Esophagus squamous epithelium (tissue), 5 donors: ENCODE results near the gene METAP2. TPM values are rescaled to one million over a fixed set of nuclear protein-coding genes. Genes with fewer than 3 reads are reported as not detected.

Experiments used
- DNase-seq: peaks from one replicate; lab custom pipeline; 2025; lab: John Stamatoyannopoulos, UW
- H3K27ac ChIP-seq, 4 donors: fragments of 200-600 bp; sonication (generic); one replicate each; pipeline ENCODE4 v1.5.1; 2016 to 2019; ENCODE audit warnings: mild to moderate bottlenecking in 1 of 4
- H3K27me3 ChIP-seq, 4 donors: fragments of 200-600 bp; sonication (generic); 1 replicate in 3 of 4; 2 replicates in 1 of 4; pipeline versions ENCODE4 v1.5.1 to v1.6.0; 2017 to 2021; ENCODE audit warnings: antibody characterized with exemption in 1 of 4
- H3K36me3 ChIP-seq, 3 donors: fragments of 200-600 bp; sonication (generic); one replicate each; pipeline ENCODE4 v1.5.1; 2016 to 2019
- H3K4me1 ChIP-seq, 3 donors: fragments of 200-600 bp; sonication (generic); one replicate each; pipeline ENCODE4 v1.5.1; 2017 to 2019
- H3K4me3 ChIP-seq, 4 donors: fragments of 200-600 bp; sonication (generic); 1 replicate in 3 of 4; 2 replicates in 1 of 4; pipeline ENCODE4 v1.5.1; 2016 to 2019; ENCODE audit warnings: mild to moderate bottlenecking in 2 of 4, moderate library complexity in 1 of 4
- H3K9me3 ChIP-seq, 3 donors: fragments of 200-600 bp; sonication (generic); one replicate each; pipeline ENCODE4 v1.5.1; 2016 to 2019
- POLR2A ChIP-seq, 4 donors: fragments of 450-650 bp; IDR thresholded peaks; one replicate each; pipeline ENCODE4 v1.6.1; 2017; ENCODE audit warnings: antibody characterized with exemption in 4 of 4, mild to moderate bottlenecking in 4 of 4, moderate library complexity in 3 of 4
- WGBS, 2 donors: methylation state at CpG; one replicate each; pipeline ENCODE4 v1.1.5; 2018; 5-methylcytosine and 5-hydroxymethylcytosine counted together
- intact Hi-C: fragments of 100-400 bp; cut with DNase I; formaldehyde crosslinking; loops from one replicate; pipeline ENCODE4 v1.15.0; 2022
- total RNA-seq, 4 donors: library from RNA; depleted of rRNA; stranded (reverse); fragments of >200 nt; gene quantifications; one replicate each; pipeline ENCODE4 v1.1.0, GENCODE V29; 2016
- TF ChIP-seq, protein P1 (sequence below), 6 experiments: fragments of 450-650 bp in 4 of 6; fragments of 200-600 bp in 2 of 6; sonication (generic) in 2 of 6; IDR thresholded peaks; one replicate each; pipeline ENCODE4 v1.5.1; 2016 to 2019; ENCODE audit warnings: antibody characterized with exemption in 6 of 6, mild to moderate bottlenecking in 4 of 6, moderate library complexity in 4 of 6
- donor health status: DM: yes; HTN: yes; CAD: no.

METAP2 gene
- total RNA-seq, 4 donors from 2014 or later, result 52.1 to 83.1 (median 62.1) TPM

DNA sequence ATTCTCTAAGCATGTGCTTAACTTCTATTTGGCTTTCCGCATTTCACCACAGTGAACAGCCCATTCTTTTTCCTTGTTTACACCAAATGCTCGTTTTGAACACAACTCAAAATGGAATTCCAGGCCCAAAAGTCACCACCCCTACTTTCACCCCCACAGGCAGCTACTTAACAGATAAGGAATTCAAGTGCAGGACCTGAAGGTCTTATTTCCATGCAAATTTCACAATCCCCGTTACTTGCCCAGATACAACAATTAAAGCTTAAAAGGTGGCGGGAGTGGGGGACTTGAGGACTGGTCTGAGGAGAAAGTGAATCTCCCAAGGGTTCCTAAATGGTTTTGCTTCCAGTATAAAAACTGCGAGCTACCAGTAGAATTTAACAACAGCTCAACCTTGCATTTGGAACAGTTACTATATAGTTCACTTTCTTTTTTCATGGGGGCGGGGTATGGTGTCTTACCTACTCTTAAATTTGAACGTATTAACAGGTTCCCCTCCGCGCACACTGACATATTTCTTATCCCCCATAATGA, 73.6 kb downstream of the METAP2 start:
- DNase-seq, result no peak
- Histone ChIP-seq H3K36me3 (no peaks in the 10 kb centered on the region), H3K27ac (peak overlapping the region in 3 of 4 donors; percentile 71 to 80 (median 80)), H3K9me3 (peaks cover 0 to 9% (median 3%) of the 10 kb centered on the region in 3 donors), H3K4me3 (peak overlapping the region; percentile 53 to 82 (median 64)), H3K27me3 (peaks cover 0 to 26% (median 2%) of the 10 kb centered on the region in 4 donors), H3K4me1 (peaks cover 0 to 17% (median 0%) of the 10 kb centered on the region in 3 donors)
- no peak for TF ChIP-seq POLR2A (IDR thresholded peaks at IDR 0.05)
- TF ChIP-seq, protein P1, sequence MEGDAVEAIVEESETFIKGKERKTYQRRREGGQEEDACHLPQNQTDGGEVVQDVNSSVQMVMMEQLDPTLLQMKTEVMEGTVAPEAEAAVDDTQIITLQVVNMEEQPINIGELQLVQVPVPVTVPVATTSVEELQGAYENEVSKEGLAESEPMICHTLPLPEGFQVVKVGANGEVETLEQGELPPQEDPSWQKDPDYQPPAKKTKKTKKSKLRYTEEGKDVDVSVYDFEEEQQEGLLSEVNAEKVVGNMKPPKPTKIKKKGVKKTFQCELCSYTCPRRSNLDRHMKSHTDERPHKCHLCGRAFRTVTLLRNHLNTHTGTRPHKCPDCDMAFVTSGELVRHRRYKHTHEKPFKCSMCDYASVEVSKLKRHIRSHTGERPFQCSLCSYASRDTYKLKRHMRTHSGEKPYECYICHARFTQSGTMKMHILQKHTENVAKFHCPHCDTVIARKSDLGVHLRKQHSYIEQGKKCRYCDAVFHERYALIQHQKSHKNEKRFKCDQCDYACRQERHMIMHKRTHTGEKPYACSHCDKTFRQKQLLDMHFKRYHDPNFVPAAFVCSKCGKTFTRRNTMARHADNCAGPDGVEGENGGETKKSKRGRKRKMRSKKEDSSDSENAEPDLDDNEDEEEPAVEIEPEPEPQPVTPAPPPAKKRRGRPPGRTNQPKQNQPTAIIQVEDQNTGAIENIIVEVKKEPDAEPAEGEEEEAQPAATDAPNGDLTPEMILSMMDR (IDR thresholded peaks at IDR 0.05), result no peak
- 30 to 46% methylated on average over 9 of the region's 9 CpGs for WGBS, 2 donors
- intact Hi-C loops, result no loop called here

DNA sequence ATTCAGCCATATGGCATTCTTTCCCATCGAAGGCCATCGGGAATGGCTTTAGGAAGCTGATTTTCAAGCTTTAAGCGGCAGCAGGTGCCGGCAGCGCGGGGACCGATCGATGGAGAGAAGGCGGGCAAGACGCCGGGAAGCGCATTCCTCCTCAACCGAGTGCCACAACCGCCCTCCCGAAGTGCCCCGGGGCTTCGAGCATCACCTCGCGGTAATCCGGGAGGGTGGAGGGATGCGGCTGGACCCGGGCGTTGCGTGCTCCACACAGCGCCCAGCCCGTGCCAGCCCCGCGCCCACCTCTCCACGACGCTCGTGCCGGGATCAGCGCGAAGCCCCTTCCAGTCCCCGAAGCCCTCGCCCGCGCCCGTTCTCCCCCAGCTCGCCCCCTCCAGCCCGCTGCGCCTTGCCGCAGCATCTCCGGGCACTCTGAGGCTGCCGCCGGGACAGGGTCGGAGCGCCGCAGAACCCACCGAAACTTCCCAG, 74.1 kb downstream of the METAP2 start:
- WGBS, 2 donors, result 0% methylated on average over 6 of the region's 50 CpGs; no CpG with 5 or more reads in 1 of the 2 donors
- Histone ChIP-seq H3K4me1 (peaks cover 0 to 17% (median 0%) of the 10 kb centered on the region in 3 donors), H3K36me3 (no peaks in the 10 kb centered on the region), H3K27me3 (peaks cover 0 to 26% (median 2%) of the 10 kb centered on the region in 4 donors), H3K27ac (peak overlapping the region; percentile 62 to 80 (median 76)), H3K4me3 (peak overlapping the region; percentile 53 to 82 (median 64)), H3K9me3 (peaks cover 0 to 9% (median 3%) of the 10 kb centered on the region in 3 donors)
- intact Hi-C loops, result no loop called here
- DNase-seq, result no peak
- TF ChIP-seq, protein P1 (IDR thresholded peaks at IDR 0.05), result no peak
- TF ChIP-seq POLR2A (IDR thresholded peaks at IDR 0.05), result no peak

DNA sequence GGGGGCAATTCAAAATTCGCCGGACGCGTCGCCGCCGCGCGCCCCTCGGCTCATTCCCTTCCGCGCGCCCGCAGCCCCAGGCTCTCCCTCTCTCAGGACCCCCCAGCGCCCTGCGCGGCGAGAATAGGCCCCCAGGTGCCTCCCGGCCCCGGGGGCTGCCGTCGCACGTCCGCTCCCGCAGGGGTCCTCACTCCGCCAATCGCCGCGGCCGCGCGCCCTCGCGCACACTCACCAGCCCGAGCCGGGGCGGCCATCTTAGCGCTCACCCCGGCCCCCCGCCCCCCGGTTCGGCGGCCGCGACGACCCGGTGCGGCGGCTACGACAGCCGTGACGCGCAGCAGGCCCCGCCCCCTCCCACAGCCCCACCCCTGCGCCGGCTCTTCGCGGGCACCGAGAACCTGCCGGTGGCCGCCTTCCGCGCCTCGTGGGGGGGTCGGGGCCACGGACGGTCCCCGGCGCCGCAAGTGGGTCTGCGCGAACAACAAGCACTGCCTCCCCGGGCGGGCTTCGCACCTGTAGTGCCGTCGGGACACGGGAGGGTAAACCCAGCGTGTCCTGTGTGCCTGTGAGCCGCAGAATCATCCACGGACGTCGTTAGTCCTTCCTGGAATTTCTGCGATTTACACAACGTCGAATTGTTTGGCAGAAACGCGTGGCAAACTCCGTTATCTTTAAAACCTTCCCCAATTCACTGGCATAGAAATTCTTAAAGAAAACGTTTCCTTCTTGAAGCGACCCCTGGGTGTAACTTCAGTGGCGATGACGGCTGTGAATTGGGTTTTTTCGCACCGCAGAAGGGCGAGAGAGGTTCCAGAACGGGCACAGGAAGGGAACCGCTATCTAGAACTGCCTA, 74.8 kb downstream of the METAP2 start:
- peaks cover 0 to 9% (median 3%) of the 10 kb centered on the region in 3 donors for H3K9me3 ChIP-seq
- no peaks in the 10 kb centered on the region for H3K36me3 ChIP-seq
- H3K4me1 ChIP-seq, result peaks cover 0 to 17% (median 0%) of the 10 kb centered on the region in 3 donors
- peak overlapping the region; percentile 53 to 82 (median 64) for H3K4me3 ChIP-seq
- WGBS, 2 donors, result 25 to 40% methylated on average over 9 to 26 of the region's 98 CpGs
- TF ChIP-seq POLR2A (IDR thresholded peaks at IDR 0.05), result peak in 1 of 4 donors; percentile 72
- TF ChIP-seq, protein P1 (IDR thresholded peaks at IDR 0.05), result no peak
- peaks cover 0 to 26% (median 2%) of the 10 kb centered on the region in 4 donors for H3K27me3 ChIP-seq
- intact Hi-C loops, result no loop called here
- DNase-seq, result no peak
- peak overlapping the region; percentile 62 to 80 (median 76) for H3K27ac ChIP-seq

DNA sequence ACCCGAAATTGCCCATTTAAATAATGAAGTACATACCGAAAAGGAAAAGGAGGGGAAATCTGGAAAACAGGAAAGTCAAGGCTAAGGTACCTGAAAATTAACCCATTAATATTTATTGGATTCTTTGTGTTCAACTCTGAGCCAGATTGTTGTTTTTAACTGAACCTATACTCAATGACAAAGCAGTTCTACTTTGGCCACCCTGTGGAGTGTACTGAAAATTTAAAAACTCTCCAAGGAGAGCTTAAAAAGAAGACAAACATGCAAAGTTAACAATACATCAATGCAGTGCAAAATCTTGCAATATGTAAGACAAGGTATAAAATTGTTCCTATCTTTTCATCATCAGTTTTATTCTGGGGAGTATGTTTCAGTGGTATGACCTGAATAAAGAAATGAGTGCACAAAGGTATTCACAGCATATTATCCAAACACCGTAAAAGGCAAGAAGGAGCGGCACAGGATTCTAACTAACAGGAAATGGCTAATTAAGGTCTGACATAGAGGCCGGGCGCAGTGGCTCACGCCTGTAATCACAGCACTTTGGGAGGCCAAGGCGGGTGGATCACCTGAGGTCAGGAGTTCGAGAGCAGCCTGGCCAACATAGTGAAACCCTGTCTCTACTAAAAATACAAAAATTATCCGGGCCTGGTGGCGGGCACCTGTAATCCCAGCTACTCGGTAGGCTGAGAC, 75.6 kb downstream of the METAP2 start:
- Histone ChIP-seq H3K9me3 (peaks cover 0 to 9% (median 3%) of the 10 kb centered on the region in 3 donors), H3K36me3 (no peaks in the 10 kb centered on the region), H3K4me3 (peak overlapping the region; percentile 53 to 82 (median 64)), H3K27me3 (peaks cover 0 to 26% (median 2%) of the 10 kb centered on the region in 4 donors), H3K27ac (no peak overlapping the region), H3K4me1 (peaks cover 0 to 17% (median 0%) of the 10 kb centered on the region in 3 donors)
- intact Hi-C loops, result no loop called here
- DNase-seq, result no peak
- TF ChIP-seq POLR2A (IDR thresholded peaks at IDR 0.05), result no peak
- TF ChIP-seq, protein P1 (IDR thresholded peaks at IDR 0.05), result no peak
- 80 to 87% methylated on average over 11 to 12 of the region's 12 CpGs for WGBS, 2 donors
